Tongue (tissue), 2 donors: Measurements from ENCODE around the gene NAP1L4. TPM values are rescaled to one million over a fixed set of nuclear protein-coding genes. Genes with fewer than 3 reads are reported as not detected.
"Not testable (repeated sequence)": the region's sequence is repeated elsewhere in the genome, so short reads cannot be mapped to it uniquely, and the experiment has no call there.

ENCODE experiments used
- DNase-seq: peaks from one replicate; pipeline ENCODE4 v3.0.0-alpha.2; 2015
- total RNA-seq: library from RNA; depleted of rRNA; stranded (reverse); fragments of >200 nt; gene quantifications from one replicate; pipeline ENCODE4 v1.2.3, GENCODE V29; 2014

Gene NAP1L4
- total RNA-seq, 1 donor from 2014 or later: 193 TPM

DNA sequence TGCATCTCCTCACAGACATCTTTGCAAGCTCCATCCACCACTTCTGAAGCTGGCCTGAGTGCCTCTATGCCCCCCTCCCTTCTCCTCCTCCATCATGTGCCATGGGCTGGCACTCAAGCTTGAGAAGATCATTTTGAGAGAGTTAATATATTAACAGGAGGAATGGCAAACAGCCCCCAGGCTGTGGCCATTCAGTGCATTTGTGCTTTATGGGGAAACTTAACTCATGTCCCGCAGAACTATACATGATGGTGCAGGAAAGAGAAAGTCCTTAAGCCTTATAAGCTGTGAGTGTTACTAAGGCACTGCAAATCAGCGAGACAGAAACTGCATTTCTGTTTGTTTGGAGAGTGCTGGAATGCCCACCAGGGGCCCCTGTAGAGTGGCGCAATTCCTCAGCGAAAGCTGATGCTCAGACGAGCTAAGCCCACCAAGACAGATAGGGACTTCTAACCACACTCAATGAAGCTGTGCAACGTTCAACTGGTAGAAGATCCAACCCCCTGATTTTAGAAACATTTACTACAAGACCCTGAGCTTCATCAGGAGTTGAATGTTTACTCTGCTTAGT lies 36.1 kb downstream of the NAP1L4 start:
- no peak for DNase-seq

DNA sequence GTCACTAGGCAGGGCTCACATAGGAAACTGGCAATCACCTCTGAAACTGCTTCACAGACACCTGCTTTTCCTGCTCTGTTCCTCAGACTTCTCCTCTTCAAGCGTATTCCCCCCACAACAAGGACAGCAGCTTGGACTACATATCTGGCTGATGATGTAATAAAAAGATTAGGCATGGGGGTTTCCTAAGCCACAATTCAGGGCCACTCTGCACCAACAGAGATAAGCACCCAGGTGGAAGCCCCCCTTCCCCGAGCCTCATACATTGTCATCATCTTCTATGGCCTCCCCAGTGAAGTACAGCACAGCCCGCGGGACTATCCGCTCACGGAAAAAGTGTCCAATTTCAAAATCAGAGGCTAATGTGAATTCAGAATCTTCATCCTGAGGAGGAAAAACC lies 37.9 kb downstream of the NAP1L4 start:
- no peak for DNase-seq

DNA sequence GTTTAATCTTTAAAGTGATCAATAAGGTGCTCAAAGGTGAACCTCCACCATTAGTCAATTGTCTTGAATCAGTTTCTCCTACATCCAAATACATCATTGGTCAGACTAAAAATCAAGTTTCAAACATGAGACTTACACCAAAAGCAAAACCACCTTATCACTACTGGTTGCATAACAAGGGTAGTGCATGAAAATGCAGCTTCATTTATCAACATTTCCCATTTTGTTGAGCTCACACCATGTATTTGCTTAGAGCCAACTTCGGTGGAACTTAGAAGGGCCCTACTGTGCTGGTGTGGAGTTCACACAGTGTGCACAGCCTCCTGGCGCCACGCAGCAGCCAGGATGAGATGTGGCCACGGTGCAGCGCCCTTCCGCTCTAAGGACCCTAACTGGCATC lies 39.8 kb downstream of the NAP1L4 start:
- DNase-seq: no peak

DNA sequence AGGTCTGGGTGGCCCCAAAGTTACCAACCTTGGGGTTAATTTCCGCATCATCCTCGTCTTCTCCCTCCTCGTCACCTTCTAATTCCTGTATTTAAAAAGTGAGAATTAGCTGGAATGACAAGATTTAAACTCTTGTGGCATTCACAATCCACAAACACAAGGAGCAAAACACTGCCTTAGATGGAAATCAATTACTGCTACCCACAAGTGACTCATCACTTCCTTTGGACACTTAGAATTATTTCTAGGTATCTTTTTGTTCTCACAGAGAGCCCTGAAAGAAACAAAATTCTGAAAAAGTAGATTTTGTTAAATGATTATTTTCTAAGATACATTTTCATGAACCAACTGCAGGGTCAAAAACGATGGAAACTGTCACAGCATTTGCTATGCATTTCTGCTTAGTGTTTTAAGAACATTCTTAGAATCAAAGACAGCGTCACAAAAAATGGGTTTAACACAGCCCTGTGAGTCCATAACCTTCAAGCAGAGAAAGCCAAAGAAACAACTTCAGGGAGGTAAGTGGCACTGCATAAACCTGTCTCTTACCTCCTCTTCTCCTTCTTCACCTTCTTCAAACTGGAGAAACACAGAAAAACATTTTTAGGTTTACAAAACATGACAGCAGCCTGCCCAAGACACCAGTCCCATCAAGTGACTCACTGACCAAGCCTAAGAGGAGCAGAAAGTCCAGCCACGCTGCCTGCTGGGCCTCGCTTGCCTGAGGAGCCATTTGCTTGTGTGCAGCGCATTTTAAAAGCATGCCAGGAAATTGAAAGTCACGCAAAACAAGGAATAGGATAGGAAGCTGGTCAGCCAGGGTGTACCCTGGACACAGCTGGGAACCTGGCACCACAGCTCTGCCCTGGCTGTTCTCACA lies 40.7 kb downstream of the NAP1L4 start:
- no peak for DNase-seq

DNA sequence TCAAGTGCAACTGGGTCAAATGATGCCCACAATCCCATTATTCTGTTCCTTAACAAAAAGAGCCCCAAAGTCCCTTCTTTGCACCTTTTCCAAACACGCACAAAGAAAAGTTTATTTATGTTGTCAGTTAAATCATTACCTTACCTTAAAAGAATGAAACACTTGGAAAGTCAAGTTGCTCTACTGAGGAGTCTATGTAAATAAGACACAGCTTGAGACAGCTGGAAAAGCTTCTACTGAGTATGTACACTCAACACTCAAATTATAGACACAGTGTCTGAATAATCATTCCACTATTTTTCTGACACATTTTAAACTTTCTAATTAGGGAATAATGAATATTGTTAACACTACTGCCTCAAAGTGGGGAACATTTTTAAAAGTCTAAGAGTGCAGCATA lies 41.3 kb downstream of the NAP1L4 start:
- DNase-seq: no peak

DNA sequence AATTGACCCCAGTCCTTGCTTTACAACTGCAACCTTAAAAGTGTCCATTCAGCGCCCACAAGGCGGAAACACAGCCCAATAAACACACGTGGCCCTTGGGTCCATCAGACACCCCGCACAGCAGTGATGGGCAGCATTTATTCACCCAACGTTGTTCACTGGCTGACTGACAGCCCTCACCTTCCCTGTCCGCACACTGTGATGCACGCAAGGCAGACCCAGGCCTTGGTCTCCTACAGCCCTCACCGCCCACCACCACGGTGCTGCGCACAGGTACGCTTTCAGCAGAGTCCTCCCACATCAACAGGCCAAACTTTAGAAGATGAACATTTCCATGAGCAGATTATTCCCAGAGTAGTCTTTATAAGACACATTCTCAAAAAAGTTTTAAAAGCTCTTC lies 42.2 kb downstream of the NAP1L4 start:
- no peak for DNase-seq

DNA sequence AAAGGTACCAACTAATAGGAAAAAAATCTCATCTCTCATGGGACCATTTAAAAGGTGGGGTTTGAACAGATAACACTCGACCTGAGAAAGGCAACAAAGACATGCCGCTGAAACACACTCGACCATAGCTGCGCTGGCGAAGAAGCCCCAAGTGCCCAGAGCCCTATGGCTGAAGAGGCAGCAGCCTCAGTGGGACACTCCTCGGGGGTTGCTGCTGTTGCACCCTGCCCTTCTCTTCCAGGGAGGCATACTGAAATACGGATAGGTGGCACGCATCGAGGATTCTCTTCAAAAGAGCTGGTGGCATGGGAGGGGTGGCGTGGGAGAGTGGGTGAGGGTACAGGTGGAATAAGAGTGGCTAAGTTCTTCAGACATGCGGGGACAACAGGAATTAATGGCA lies 44.4 kb downstream of the NAP1L4 start:
- no peak for DNase-seq

DNA sequence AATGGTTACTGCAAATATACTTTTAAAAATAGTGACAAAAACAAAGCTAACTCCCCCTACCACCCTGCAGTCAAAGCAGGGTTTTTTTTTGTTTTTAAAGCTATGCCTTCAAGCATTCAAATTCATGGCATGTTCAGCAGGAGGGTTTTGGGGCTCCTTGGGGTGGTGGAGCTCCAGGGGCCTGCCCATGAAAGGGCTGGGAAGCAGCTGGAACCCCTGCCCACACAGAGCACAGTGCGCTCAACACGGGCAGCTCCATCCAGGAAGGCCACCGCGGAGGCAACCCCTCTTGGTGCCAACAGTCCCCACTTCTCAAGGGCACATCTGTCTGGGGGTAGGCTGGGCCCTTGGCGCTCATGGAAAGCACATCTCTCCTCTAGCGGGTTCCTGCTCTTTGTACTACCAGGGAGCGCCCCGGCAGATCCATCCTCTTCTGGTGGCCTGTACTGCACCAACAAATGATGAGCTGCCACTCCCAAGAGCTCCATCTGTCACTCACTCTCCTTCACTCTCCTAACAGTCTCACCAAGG lies 46.3 kb downstream of the NAP1L4 start:
- no peak for DNase-seq

DNA sequence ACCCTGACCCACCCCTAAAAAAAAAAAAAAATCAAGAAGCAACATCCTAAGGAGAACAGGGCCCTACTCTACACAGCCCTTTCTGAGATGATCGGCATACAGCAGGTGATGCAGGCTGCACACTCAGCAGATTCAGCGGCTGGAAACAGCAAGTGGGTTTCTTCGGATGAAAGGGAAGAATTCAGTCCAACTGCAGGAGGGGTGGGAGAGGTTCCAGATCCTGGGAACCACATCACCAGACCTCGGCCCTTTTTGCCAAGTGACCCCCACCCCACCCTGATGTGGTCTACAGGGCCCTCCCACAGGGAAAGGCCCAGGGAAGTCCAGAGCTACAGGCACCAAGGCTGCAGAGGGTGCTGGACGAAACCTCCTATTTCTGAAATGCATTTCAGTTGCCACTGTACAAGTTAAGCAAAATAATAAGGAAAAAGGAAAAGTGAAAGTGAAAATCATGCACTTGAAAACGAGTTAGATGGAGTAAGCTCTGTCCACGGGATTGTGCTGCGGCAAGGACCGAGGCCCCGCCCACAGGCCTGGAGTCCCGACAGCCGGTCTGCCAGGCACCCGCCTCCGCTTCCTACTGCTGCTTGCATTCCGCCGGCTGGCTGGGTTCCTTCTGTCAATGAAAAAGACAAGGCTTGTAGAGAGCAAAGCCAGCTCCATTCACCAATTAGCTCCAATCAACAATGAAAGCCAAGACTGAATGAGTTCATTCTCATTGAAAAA lies 46.9 kb downstream of the NAP1L4 start:
- peak; percentile 95 for DNase-seq

DNA sequence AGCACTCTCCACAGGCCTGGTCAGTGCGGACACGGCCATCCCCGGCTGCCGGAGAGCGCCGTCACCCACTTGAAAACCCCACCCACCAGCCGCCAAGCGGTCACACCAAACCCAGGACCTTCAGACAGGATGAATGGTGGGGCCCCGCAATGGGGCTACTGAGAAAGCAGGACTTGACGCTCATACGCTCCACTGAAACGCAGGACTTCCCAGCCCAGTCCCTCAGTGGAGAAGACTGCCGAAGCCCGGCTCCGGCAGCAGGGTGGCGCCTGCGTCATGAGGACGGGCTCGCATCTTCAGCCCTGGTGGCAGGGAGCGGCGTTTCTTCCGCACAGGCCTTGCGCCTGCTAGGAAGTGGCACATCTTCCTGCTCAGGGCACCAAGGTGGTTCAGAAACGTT lies 47.6 kb downstream of the NAP1L4 start:
- no peak for DNase-seq

DNA sequence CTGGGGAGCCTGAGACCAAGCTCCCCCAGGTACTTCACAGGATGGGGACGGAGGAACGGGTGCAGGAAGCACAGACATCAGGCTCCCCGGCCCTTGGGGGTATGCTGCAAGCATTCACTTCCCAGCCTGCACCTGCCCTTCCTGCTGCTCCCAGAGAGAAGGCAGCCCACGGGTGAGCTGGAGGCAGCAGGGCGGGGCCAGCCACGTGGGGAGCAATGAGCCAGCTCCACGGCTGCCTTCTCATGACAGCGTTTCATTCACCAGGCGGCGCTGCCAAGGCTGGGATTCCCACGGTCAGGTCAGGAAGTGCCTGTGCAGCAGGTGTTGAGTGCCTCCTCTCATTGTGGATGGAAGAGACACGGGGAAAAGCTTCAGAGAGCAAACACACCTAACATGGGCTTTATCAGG lies 48.4 kb downstream of the NAP1L4 start:
- DNase-seq: no peak

DNA sequence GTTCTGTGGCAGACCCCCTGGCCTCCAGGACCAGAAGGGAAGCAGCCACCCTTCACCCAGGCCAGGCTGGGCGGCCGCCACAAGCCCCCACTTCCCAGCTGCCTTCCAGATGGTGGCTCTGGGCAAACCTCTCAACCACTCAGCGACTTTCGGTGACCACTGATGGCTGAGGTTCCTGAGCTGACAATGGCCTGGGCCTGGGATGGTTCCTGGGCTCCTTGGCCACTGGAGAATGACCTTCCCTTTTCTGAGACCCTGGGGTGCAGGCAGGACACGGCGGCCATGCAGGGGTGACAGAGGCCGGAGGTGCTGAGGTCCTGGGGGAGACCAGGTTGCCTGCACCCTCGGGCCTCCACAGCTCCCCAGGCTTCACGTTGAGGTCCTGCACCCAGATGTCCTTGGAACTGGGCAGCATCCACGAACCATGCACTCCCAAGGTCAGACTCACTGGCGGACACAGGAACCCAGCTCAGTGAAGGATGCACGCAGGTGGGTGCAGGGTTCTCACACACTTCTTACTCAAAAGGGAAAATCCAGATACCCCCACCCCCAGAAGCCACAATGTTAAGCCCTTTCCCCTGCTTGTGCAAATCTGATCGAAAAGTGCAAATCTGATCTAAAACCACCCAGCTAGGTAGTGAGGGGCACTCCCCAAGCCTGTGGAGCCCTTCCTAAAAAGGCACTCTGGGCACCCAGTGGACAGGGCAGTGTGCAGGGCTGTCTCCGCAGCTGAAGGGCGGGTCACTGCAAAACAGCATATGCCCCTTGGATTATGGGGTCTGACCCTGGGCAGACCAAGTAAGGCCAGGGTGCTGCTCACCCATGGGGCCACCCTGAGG lies 49.0 kb downstream of the NAP1L4 start:
- DNase-seq: no peak

DNA sequence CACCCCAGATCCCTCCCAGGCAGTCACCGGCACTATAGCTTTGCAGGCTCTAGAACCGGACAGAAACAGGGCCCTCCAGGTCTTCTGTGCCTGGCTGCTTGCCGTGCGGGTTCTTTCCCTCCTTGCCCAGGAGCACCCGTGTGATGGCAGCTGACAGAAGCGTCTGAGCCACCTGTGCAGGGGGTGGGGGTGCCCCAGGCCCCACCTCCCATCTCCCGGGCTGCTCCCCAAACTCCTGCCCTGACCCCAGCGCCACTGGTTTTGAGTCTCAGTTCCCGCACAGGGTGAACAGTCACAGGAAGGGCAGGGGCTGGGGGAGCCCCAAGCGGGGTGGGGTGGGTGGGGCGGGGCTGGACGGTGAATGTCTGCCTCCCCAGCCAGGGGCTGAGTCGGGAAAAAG lies 49.7 kb downstream of the NAP1L4 start:
- no peak for DNase-seq

DNA sequence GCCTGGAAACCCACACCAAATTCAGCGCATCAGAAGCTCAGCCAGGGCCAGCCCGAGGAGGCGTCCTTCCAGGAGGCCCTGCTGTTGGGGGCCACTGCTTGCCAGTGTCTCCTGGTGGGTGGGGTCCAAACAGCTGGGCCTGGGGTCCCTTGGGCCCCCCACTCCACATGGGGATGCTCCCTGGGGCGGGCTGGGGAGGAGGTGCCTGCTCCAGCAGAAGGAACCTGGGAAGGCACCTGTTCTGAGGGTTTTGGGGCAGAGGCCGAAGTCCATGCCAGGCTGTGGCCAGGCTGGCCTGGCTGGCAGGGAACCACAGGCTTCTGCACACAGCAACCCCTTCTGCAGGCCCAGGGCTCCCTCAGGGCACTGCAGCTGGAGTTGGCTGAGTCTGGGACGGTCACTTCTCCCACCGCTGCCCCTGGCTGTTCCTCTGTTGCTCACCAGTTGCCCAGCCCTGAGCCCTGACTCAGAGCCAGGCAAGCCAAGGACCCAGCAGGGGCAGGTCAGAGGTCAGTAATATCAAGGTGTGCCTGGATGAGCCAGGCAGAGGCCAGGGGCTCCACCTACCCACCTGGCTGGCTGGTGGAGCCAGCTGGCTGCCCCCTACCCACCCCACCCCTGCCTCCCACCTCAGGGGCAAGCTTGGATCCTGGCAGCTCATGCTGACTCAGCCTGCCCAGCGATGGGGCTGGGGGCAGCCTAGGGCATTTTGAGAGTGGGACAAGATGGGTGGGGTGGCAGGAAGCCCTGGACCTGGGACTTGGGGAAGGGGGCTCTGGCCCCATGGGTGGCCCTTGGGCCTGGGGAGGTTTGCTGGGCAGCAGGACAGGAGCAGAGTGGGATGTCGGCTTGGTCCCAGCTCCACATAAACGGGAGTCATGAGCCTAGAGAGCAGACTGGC lies 51.0 kb downstream of the NAP1L4 start:
- DNase-seq: no peak

DNA sequence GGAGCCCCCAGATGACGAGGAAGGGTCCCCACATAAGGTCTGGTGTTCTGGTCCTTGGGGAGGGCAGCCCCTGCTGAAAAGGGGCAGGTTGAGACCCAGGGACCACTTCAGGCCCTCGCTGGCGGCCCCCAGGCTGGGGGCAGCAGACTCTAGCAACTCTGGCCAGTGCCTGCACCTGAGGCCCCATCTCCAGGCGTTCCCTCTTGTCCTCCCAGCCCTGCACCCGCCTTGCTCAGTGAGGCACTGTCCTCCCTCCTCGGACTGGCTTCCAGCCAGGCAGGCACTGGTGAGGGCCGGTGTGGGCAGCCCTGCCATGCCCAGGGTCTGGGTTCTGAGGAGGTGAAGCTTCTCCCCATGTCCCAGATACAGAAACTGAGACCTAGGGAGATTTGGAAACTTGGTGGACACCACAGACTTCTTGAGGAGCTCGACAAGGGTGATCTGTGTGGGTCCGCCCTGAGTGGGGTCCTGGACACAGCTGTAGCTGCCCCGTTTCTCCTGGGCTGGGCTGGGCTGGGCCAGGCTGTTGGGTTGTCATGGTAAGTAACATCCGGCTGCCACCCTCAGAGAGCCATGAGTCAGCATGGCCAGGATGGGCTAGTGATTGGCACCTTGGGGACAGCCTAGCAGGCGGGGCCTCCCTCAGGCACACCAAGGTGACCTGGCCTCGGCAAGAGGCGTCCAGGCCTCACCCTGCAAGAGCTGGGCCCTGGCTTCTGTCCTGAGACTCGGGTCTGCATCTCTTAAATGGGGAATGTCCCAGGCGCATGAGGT lies 51.8 kb downstream of the NAP1L4 start:
- DNase-seq: no peak

DNA sequence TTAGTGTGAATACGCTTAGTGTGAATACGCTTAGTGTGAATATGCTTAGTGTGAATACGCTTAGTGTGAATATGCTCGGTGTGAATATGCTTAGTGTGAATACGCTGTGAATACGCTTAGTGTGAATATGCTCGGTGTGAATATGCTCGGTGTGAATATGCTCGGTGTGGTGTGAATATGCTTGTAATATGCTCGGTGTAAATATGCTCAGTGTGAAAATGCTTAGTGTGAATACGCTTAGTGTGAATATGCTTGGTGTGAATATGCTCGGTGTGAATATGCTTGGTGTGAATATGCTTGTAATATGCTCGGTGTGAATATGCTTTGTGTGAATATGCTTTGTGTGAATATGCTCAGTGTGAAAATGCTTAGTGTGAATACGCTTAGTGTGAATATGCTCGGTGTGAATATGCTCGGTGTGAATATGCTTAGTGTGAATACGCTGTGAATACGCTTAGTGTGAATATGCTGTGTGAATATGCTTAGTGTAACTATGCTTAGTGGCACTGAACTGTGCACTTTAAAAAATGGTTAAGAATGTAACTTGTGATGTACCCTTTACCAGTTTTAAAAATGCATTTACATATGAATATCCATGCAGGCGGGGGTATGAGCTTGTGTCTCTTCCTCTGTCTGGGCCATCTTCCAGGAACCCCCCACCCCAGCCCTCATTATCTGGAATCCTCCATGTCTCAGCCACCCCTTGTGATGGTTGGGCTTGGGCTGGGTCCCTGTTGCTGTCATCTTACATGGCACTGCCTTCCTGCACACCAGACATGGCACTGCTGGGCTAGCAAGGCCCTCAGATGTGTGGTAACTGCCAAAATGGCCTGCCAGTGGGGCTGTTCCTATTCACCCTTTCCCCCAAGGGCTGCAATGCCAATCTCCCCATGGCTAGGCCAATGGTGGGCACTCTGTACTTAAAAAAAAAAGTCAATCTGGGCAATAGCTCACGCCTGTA lies 53.4 kb downstream of the NAP1L4 start:
- not testable (repeated sequence) for DNase-seq

DNA sequence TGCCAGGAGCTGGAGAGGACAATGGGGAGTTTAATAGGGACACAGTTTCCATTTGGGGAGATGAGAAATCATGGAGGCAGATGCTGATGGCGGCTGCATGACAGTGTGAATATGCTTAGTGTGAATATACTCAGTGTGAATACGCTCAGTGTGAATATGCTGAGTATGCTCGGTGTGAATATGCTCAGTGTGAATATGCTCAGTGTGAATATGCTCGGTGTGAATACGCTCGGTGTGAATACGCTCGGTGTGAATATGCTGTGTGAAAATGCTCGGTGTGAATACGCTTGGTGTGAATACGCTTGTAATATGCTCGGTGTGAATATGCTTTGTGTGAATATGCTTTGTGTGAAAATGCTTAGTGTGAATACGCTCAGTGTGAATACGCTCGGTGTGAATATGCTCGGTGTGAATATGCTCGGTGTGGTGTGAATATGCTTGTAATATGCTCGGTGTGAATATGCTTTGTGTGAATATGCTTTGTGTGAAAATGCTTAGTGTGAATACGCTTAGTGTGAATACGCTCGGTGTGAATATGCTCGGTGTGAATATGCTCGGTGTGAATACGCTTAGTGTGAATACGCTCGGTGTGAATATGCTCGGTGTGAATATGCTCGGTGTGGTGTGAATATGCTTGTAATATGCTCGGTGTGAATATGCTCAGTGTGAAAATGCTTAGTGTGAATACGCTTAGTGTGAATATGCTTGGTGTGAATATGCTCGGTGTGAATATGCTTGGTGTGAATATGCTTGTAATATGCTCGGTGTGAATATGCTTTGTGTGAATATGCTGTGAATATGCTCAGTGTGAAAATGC lies 54.3 kb downstream of the NAP1L4 start:
- not testable (repeated sequence) for DNase-seq

DNA sequence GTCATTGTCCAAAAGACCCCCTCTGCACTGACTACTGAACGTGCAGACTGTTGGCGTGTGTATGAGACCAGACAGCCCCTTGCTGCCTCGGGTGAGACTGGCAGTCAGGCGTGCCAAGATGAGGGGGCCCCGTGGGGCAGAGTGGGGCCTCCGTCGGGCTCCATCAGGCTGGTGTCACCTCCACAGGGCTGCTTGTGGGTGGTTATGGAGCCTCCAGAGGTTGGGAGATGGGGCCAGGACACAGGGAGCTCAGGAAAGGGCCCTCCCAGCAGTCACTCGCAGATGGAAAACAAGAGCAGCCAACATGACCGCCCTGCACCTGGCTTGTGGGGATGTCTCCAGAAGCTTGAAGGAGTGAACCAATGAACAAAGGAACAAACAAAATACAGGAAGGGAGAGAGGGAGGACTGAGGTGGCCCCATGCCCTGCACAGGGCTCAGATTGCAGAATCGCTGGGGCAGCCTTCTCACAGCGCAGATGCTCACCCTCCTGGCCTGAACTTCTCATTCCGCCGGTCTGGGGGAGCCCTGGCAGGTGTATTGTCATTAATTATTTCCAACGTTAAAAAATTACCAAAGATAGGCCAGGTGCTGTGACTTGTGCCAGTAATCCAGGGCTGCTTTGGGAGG lies 57.4 kb downstream of the NAP1L4 start:
- DNase-seq: no peak
